K562 (cell line): ENCODE results near the gene LRCH1. TPM values are rescaled to one million over a fixed set of nuclear protein-coding genes. Genes with fewer than 3 reads are reported as not detected.

Experiments used
- ATAC-seq: fragments of 200-7000 bp; cut with Tn5 transposase; 3 replicates; pipeline ENCODE4 v1.9.1; 2020; ENCODE audit warnings: moderate library complexity
- BruUV-seq: library from RNA; stranded (reverse); fragments of 400-500 nt; replicated peaks from 2 replicates; lab custom pipeline; 2021; lab: Mats Ljungman, UMichigan
- CTCF ChIA-PET: fragments of 300-600 bp; formaldehyde crosslinking; extraction: SDS; loops from one replicate; lab custom pipeline; 2021; ENCODE audit warnings: low intra/inter-chr PET ratio; lab: Yijun Ruan, JAX
- POLR2A ChIA-PET: fragments of 300-600, 350-650 bp; sonication (Branson Sonifier 250); formaldehyde crosslinking; extraction: SDS; loops from one replicate; lab custom pipeline; 2021; ENCODE audit warnings: antibody characterized with exemption, inconsistent platforms; lab: Yijun Ruan, JAX
- DNase-seq, 4 experiments: peaks; one replicate each; pipeline versions ENCODE4 v3.0.0 to v3.0.0-alpha.2; 2011 to 2018; ENCODE audit warnings: low spot score in 3 of 4, mixed read lengths in 3 of 4; ENCODE audit errors: extremely low read depth in 1 of 4
- FAIRE-seq: peaks from 2 replicates; lab custom pipeline; 2011; peaks lifted over from hg19 to GRCh38; lab: Jason Lieb, UNC
- H2AFZ ChIP-seq: 2 replicates; pipeline ENCODE4 v1.6.0; 2011; ENCODE audit warnings: low read depth, low read length, control low read depth, inconsistent platforms
- H3K27ac ChIP-seq: fragments of 200-600 bp; 3 replicates; pipeline ENCODE4 v1.8.0; 2011; ENCODE audit warnings: low read depth, mild to moderate bottlenecking, control low read depth, inconsistent platforms, low read length, moderate library complexity, mixed read lengths; ENCODE audit errors: extremely low read depth
- H3K27me3 ChIP-seq, 2 experiments: fragments of 300-600 bp in 1 of 2; 2 replicates in 1 of 2; 3 replicates in 1 of 2; pipeline versions ENCODE4 v1.6.0 to v1.8.0; 2011; ENCODE audit warnings: inconsistent platforms in 2 of 2, low read length in 2 of 2, mild to moderate bottlenecking in 1 of 2, mixed read lengths in 1 of 2, moderate library complexity in 1 of 2; ENCODE audit not compliant: control insufficient read depth in 2 of 2, insufficient read depth in 2 of 2
- H3K36me3 ChIP-seq: fragments of 300-600 bp; 3 replicates; pipeline ENCODE4 v1.8.0; 2011; ENCODE audit warnings: mild to moderate bottlenecking, low read length, inconsistent platforms; ENCODE audit not compliant: control insufficient read depth, insufficient read depth
- H3K4me1 ChIP-seq, 2 experiments: fragments of 200-600 bp in 1 of 2; replicated peaks in 1 of 2; 2 replicates in 1 of 2; 3 replicates in 1 of 2; pipeline versions ENCODE4 v1.5.1 to v1.8.0; 2011; ENCODE audit warnings: inconsistent platforms in 2 of 2, low read length in 2 of 2, mild to moderate bottlenecking in 1 of 2, mixed read lengths in 1 of 2, moderate library complexity in 1 of 2; ENCODE audit not compliant: control insufficient read depth in 2 of 2, insufficient read depth in 2 of 2
- H3K4me2 ChIP-seq: 2 replicates; pipeline ENCODE4 v1.6.1; 2011; ENCODE audit warnings: low read length, control low read depth, inconsistent platforms, mixed read lengths; ENCODE audit not compliant: insufficient read depth
- H3K4me3 ChIP-seq: fragments of 200-600 bp; sonication (generic), shearing (Covaris generic); 2 replicates; pipeline ENCODE4 v1.5.1; 2016; ENCODE audit warnings: control low read depth, inconsistent platforms
- H3K79me2 ChIP-seq: fragments of 200-600 bp; 3 replicates; pipeline ENCODE4 v1.8.0; 2011; ENCODE audit warnings: low read length, inconsistent platforms; ENCODE audit not compliant: control insufficient read depth, insufficient read depth
- H3K9ac ChIP-seq, 2 experiments: 2 replicates each; pipeline versions ENCODE4 v1.6.0 to v1.6.1; 2011; ENCODE audit warnings: low read depth in 2 of 2, low read length in 2 of 2, control low read depth in 1 of 2, inconsistent platforms in 1 of 2, mild to moderate bottlenecking in 1 of 2, mixed read lengths in 1 of 2; ENCODE audit not compliant: insufficient read depth in 1 of 2
- H3K9me1 ChIP-seq: one replicate; pipeline ENCODE4 v1.6.0; 2011; ENCODE audit warnings: inconsistent platforms, mild to moderate bottlenecking, low read length, moderate library complexity; ENCODE audit not compliant: control insufficient read depth, insufficient read depth
- H3K9me3 ChIP-seq: replicated peaks from 2 replicates; pipeline ENCODE4 v1.5.1; 2011; ENCODE audit warnings: low read depth, low read length, inconsistent platforms; ENCODE audit not compliant: control insufficient read depth, insufficient read depth
- H4K20me1 ChIP-seq: replicated peaks from 2 replicates; pipeline ENCODE4 v1.6.1; 2011; ENCODE audit warnings: low read length, inconsistent platforms, mixed read lengths; ENCODE audit not compliant: control insufficient read depth, insufficient read depth
- CEBPG ChIP-seq, 3 experiments: fragments of 200-800 bp in 1 of 3; sonication (Bioruptor generic) in 1 of 3; sonication (generic) in 1 of 3; formaldehyde crosslinking in 1 of 3; IDR thresholded peaks in 2 of 3; conservative IDR thresholded peaks in 1 of 3; 2 replicates each; pipeline versions ENCODE4 v1.6.1 to v1.8.0; 2016 to 2022; ENCODE audit warnings: missing compliant biosample characterization in 2 of 3, missing genetic modification characterization in 2 of 3, mild to moderate bottlenecking in 1 of 3, missing genetic modification reagents in 1 of 3
- CREB3 ChIP-seq: fragments of 450-650 bp; conservative IDR thresholded peaks from 2 replicates; pipeline ENCODE4 v1.6.1; 2016; ENCODE audit warnings: missing genetic modification characterization, low read depth, mild to moderate bottlenecking, missing compliant biosample characterization, moderate library complexity
- DNMT1 ChIP-seq: fragments of 450-650 bp; IDR thresholded peaks from 2 replicates; pipeline ENCODE4 v1.6.1; 2016; ENCODE audit warnings: antibody characterized with exemption, mild to moderate bottlenecking
- MCM7 ChIP-seq, 2 experiments: fragments of 450-650 bp; IDR thresholded peaks; 2 replicates each; pipeline ENCODE4 v1.6.1; 2016 to 2018
- STAT5A ChIP-seq: IDR thresholded peaks from 2 replicates; pipeline ENCODE4 v1.6.1; 2012; ENCODE audit warnings: low read length, inconsistent platforms, borderline replicate concordance
- WGBS: fragments of 100-300 bp; shearing (Covaris generic); methylation state at CpG from one replicate; pipeline ENCODE4 v1.1.6; 2016; ENCODE audit warnings: low coverage, mixed read lengths; ENCODE audit not compliant: insufficient coverage; ENCODE audit errors: missing lambda C conversion rate; 5-methylcytosine and 5-hydroxymethylcytosine counted together
- in situ Hi-C: fragments of 300-500 bp; cut with MboI; formaldehyde crosslinking; loops from 4 replicates; pipeline ENCODE4 v1.15.0; 2018; ENCODE audit warnings: inconsistent platforms, mixed read lengths
- intact Hi-C: fragments of 100-400 bp; cut with micrococcal nuclease; formaldehyde crosslinking; loops from 2 replicates; pipeline ENCODE4 v1.14.2; 2022
- polyA plus RNA-seq, 8 experiments: library from polyadenylated mRNA; depleted of rRNA in 4 of 8; stranded (reverse) in 5 of 8; unstranded in 3 of 8; fragments of >200 nt; fragmentation: Nextera tagmentation in 2 of 8; fragmentation: Illumina TruSeq in 1 of 8; extraction: Ambion mirVana in 2 of 8; extraction: Trizol in 1 of 8; gene quantifications; 2 replicates each; pipeline versions ENCODE4 v1.2.1 to v1.2.3, GENCODE V29; 2011 to 2014; ENCODE audit warnings: inconsistent platforms in 1 of 8, missing spikeins in 1 of 8
- total RNA-seq, 7 experiments: library from RNA; depleted of rRNA in 6 of 7; stranded (reverse); fragments of >200 nt in 6 of 7; fragmentation: Illumina TruSeq in 2 of 7; extraction: Trizol in 2 of 7; gene quantifications; 2 replicates each; pipeline versions ENCODE4 v1.2.1 to v1.2.3, GENCODE V29; 2011 to 2021; ENCODE audit warnings: low replicate concordance in 1 of 7

The LRCH1 gene
- total and polyA plus RNA-seq, 9 of the 15 experiments (the other 6 are each of a cell fraction or from before 2014, with no cell fraction given) = 1.1 to 6.8 (median 3.7) TPM

GRCh38 chr13:46682015-46682414 lies 129.0 kb downstream of the LRCH1 start:
- no peak for TF ChIP-seq CEBPG (CRISPR knock-in tag; IDR thresholded peaks at IDR 0.05)
- no peak for TF ChIP-seq CEBPG (tag; conservative IDR thresholded peaks at IDR 0.05 in 1 of 2, IDR thresholded peaks at IDR 0.05 in 1 of 2)
- no peak for TF ChIP-seq STAT5A
- no peak for TF ChIP-seq CREB3 (tag)
- TF ChIP-seq MCM7 (IDR thresholded peaks at IDR 0.05) = no peak
- no peak for TF ChIP-seq DNMT1
- H3K9ac ChIP-seq = no peak overlapping the region
- POLR2A ChIA-PET = no interaction called here
- intact Hi-C loops = no loop called here
- in situ Hi-C loops = no loop called here
- DNase-seq (no peak), ATAC-seq (no peak), FAIRE-seq (no peak)
- H3K9me1 ChIP-seq = no peaks in the 10 kb centered on the region
- H3K4me1 ChIP-seq = no peaks in the 10 kb centered on the region
- H4K20me1 ChIP-seq = no peaks in the 10 kb centered on the region
- CTCF ChIA-PET = no interaction called here
- H3K4me3 ChIP-seq = no peak overlapping the region
- no peak overlapping the region for H3K27ac ChIP-seq
- no peaks in the 10 kb centered on the region for H3K9me3 ChIP-seq
- BruUV-seq = no TSS peak
- peaks cover 4% of the 10 kb centered on the region; the same call in 1 of the 3 replicates for H3K36me3 ChIP-seq
- no peaks in the 10 kb centered on the region for H3K27me3 ChIP-seq
- H3K79me2 ChIP-seq = no peaks in the 10 kb centered on the region
- H3K4me2 ChIP-seq = no peak overlapping the region
- WGBS = 81% methylated on average over 2 of the region's 3 CpGs
- H2AFZ ChIP-seq = no peak overlapping the region
